Measurements from ENCODE around the gene PTGES. TPM values are rescaled to one million over a fixed set of nuclear protein-coding genes. Genes with fewer than 3 reads are reported as not detected.

PTGES gene
- total RNA-seq, 1 donor from 2014 or later, result 2.1 TPM

- Histone ChIP-seq H3K4me1 (peaks cover 18% of the 10 kb centered on the region), H3K9me3 (no peaks in the 10 kb centered on the region), H3K27ac (no peak overlapping the region), H3K36me3 (no peaks in the 10 kb centered on the region), H3K4me3 (no peak overlapping the region), H3K27me3 (no peaks in the 10 kb centered on the region)
- DNase-seq (no peak), ATAC-seq (no peak)
- TF ChIP-seq CTCF (IDR thresholded peaks at IDR 0.05), result no peak
- intact Hi-C loops (cut with DNase I), result no loop called here
Observed at GRCh38 chr9:129774791-129775447, 22.1 kb upstream of the PTGES start.

GRCh38 chr9:129773262-129774048 is 20.6 kb upstream of the PTGES start:
- H3K27ac ChIP-seq, result no peak overlapping the region
- H3K4me3 ChIP-seq, result no peak overlapping the region
- TF ChIP-seq CTCF (IDR thresholded peaks at IDR 0.05), result no peak
- H3K27me3 ChIP-seq, result no peaks in the 10 kb centered on the region
- no peaks in the 10 kb centered on the region for H3K36me3 ChIP-seq
- H3K4me1 ChIP-seq, result peaks cover 18% of the 10 kb centered on the region
- ATAC-seq (peak; percentile 84), DNase-seq (peak; percentile 81)
- no peaks in the 10 kb centered on the region for H3K9me3 ChIP-seq
- intact Hi-C loops (cut with DNase I), result no loop called here

GRCh38 chr9:129770741-129771140 is 17.9 kb upstream of the PTGES start:
- no peaks in the 10 kb centered on the region for H3K27me3 ChIP-seq
- ATAC-seq (no peak), DNase-seq (no peak)
- H3K27ac ChIP-seq, result no peak overlapping the region
- intact Hi-C loops (cut with DNase I), result no loop called here
- H3K36me3 ChIP-seq, result no peaks in the 10 kb centered on the region
- no peak for TF ChIP-seq CTCF (IDR thresholded peaks at IDR 0.05)
- H3K9me3 ChIP-seq, result no peaks in the 10 kb centered on the region
- H3K4me1 ChIP-seq, result no peaks in the 10 kb centered on the region
- no peak overlapping the region for H3K4me3 ChIP-seq

DNA sequence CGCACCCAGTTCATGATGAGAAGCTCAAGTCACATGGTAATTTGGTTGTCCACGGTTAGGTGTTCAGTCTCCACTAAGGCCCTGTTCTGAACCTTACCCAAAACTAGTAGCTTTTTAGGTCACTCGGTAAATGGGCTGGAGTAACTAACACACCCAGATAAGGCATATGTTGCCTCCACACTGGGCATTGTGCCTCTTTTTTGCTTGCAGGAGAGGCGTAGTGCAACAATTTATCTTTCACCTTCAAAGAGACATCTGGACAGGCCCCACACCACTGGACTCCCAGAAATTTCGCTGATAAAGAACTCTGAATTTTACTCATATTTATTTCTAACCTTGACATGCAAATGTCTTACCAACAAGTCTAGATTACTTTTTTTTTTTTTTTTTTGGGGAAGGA is 16.8 kb upstream of the PTGES start:
- H3K27ac ChIP-seq, result no peak overlapping the region

GRCh38 chr9:129768486-129768885 is 15.6 kb upstream of the PTGES start:
- ATAC-seq (no peak), DNase-seq (no peak)
- peaks cover 4% of the 10 kb centered on the region for H3K4me1 ChIP-seq
- H3K27ac ChIP-seq, result no peak overlapping the region
- TF ChIP-seq CTCF (IDR thresholded peaks at IDR 0.05), result no peak
- no peaks in the 10 kb centered on the region for H3K9me3 ChIP-seq
- intact Hi-C loops (cut with DNase I), result no loop called here
- no peaks in the 10 kb centered on the region for H3K36me3 ChIP-seq
- no peak overlapping the region for H3K4me3 ChIP-seq
- H3K27me3 ChIP-seq, result no peaks in the 10 kb centered on the region

More for the DNA sequence above, 16.8 kb upstream of the PTGES start:
- Histone ChIP-seq H3K4me3 (no peak overlapping the region), H3K9me3 (no peaks in the 10 kb centered on the region), H3K4me1 (no peaks in the 10 kb centered on the region), H3K27me3 (no peaks in the 10 kb centered on the region), H3K36me3 (no peaks in the 10 kb centered on the region)
- DNase-seq, result no peak
- intact Hi-C loops (cut with DNase I), result no loop called here
- no peak for TF ChIP-seq CTCF (IDR thresholded peaks at IDR 0.05)
- no peak for ATAC-seq
